GM12878 (cell line): ENCODE results near the gene RAB11A. TPM values are rescaled to one million over a fixed set of nuclear protein-coding genes. Genes with fewer than 3 reads are reported as not detected.
"Not testable (repeated sequence)": the region's sequence is repeated elsewhere in the genome, so short reads cannot be mapped to it uniquely, and the experiment has no call there.

Experiments
- ATAC-seq: fragments of 200-7000 bp; cut with Tn5 transposase; 3 replicates; pipeline ENCODE4 v1.9.1; 2020; ENCODE audit warnings: mild to moderate bottlenecking, moderate library complexity
- BruUV-seq: library from RNA; stranded (reverse); fragments of 400-500 nt; replicated peaks from 2 replicates; lab custom pipeline; 2021; lab: Mats Ljungman, UMichigan
- CTCF ChIA-PET: fragments of 300-600 bp; sonication (Branson Sonifier 250); formaldehyde crosslinking; extraction: SDS; loops from one replicate; lab custom pipeline; 2021; ENCODE audit warnings: inconsistent platforms; lab: Yijun Ruan, JAX
- POLR2A ChIA-PET: fragments of 350-600 bp; formaldehyde crosslinking; extraction: SDS; loops from one replicate; lab custom pipeline; 2021; ENCODE audit warnings: inconsistent platforms; lab: Charles Lee
- RAD21 ChIA-PET: fragments of 300-600 bp; sonication (Branson Sonifier 250); formaldehyde crosslinking; loops from one replicate; lab custom pipeline; 2023; ENCODE audit warnings: antibody characterized with exemption; ENCODE audit not compliant: unreplicated experiment; lab: Charles Lee
- SMC1A ChIA-PET: fragments of 300-600 bp; sonication (Branson Sonifier 250); formaldehyde crosslinking; loops from one replicate; lab custom pipeline; 2023; ENCODE audit not compliant: unreplicated experiment, uncharacterized antibody; lab: Charles Lee
- DNase-seq: peaks from one replicate; pipeline ENCODE4 v3.0.0-alpha.2; 2011; ENCODE audit warnings: low read depth, low spot score
- FAIRE-seq: peaks from 3 replicates; lab custom pipeline; 2011; peaks lifted over from hg19 to GRCh38; lab: Jason Lieb, UNC
- H2AFZ ChIP-seq: 2 replicates; pipeline ENCODE4 v1.6.0; 2011; ENCODE audit warnings: low read depth, low read length, control low read depth; ENCODE audit not compliant: control insufficient read depth
- H3K27ac ChIP-seq: 2 replicates; pipeline ENCODE4 v1.5.1; 2011; ENCODE audit warnings: control low read depth; ENCODE audit not compliant: control insufficient read depth, insufficient read depth
- H3K27me3 ChIP-seq, 2 experiments: replicated peaks in 1 of 2; 2 replicates each; pipeline versions ENCODE4 v1.6.0 to v1.6.1; 2011; ENCODE audit warnings: low read length in 1 of 2; ENCODE audit not compliant: control insufficient read depth in 2 of 2, insufficient read depth in 2 of 2
- H3K36me3 ChIP-seq, 2 experiments: 2 replicates each; pipeline ENCODE4 v1.5.1; 2011; ENCODE audit warnings: low read length in 1 of 2; ENCODE audit not compliant: control insufficient read depth in 2 of 2, insufficient read depth in 2 of 2
- H3K4me1 ChIP-seq: 2 replicates; pipeline ENCODE4 v1.6.1; 2011; ENCODE audit warnings: mild to moderate bottlenecking, low read length, moderate library complexity, mixed read lengths; ENCODE audit not compliant: control insufficient read depth, insufficient read depth
- H3K4me2 ChIP-seq: 2 replicates; pipeline ENCODE4 v1.6.0; 2011; ENCODE audit warnings: control low read depth; ENCODE audit not compliant: control insufficient read depth, insufficient read depth
- H3K4me3 ChIP-seq: fragments of 200-600 bp; sonication (generic); 2 replicates; pipeline ENCODE4 v1.5.1; 2016
- H3K79me2 ChIP-seq: 2 replicates; pipeline ENCODE4 v1.6.0; 2011; ENCODE audit warnings: low read length; ENCODE audit not compliant: control insufficient read depth, insufficient read depth
- H3K9ac ChIP-seq: 2 replicates; pipeline ENCODE4 v1.8.0; 2011; ENCODE audit warnings: low read length, control low read depth, mixed read lengths; ENCODE audit not compliant: control insufficient read depth, insufficient read depth
- H3K9me3 ChIP-seq: replicated peaks from 3 replicates; pipeline ENCODE4 v1.5.1; 2011; ENCODE audit warnings: mild to moderate bottlenecking, low read length; ENCODE audit not compliant: control insufficient read depth, insufficient read depth
- H4K20me1 ChIP-seq: 2 replicates; pipeline ENCODE4 v1.6.0; 2011; ENCODE audit not compliant: control insufficient read depth, insufficient read depth
- E4F1 ChIP-seq: fragments of 450-650 bp; IDR thresholded peaks from 2 replicates; pipeline ENCODE4 v1.6.1; 2018; ENCODE audit warnings: borderline replicate concordance, mild to moderate bottlenecking; ENCODE audit not compliant: partially characterized antibody
- PML ChIP-seq: IDR thresholded peaks from 2 replicates; pipeline ENCODE4 v1.6.1; 2012; ENCODE audit warnings: low read length, inconsistent platforms
- RELB ChIP-seq: fragments of 450-650 bp; IDR thresholded peaks from 2 replicates; pipeline ENCODE4 v1.6.1; 2017; ENCODE audit warnings: low read depth, mild to moderate bottlenecking, moderate library complexity
- TCF7 ChIP-seq: IDR thresholded peaks from 2 replicates; pipeline ENCODE4 v1.6.1; 2014; ENCODE audit warnings: antibody characterized with exemption, borderline replicate concordance
- WGBS: methylation state at CpG from one replicate; pipeline ENCODE4 v1.1.6; 2016; ENCODE audit warnings: low lambda C conversion rate; ENCODE audit not compliant: insufficient replicate concordance, insufficient coverage; ENCODE audit errors: missing lambda C conversion rate; 5-methylcytosine and 5-hydroxymethylcytosine counted together
- in situ Hi-C: fragments of 300-500 bp; cut with MboI; formaldehyde crosslinking; loops from 9 replicates; pipeline ENCODE4 v1.14.3; 2018; ENCODE audit warnings: mixed read lengths
- intact Hi-C: fragments of 100-400 bp; cut with micrococcal nuclease; formaldehyde crosslinking; loops from one replicate; pipeline ENCODE4 v1.14.2; 2022; ENCODE audit not compliant: unreplicated experiment
- polyA plus RNA-seq, 11 experiments: library from polyadenylated mRNA; depleted of rRNA in 4 of 11; unstranded in 6 of 11; stranded (reverse) in 5 of 11; fragments of >200 nt; fragmentation: Nextera tagmentation in 4 of 11; fragmentation: Illumina TruSeq in 1 of 11; extraction: Ambion mirVana in 4 of 11; extraction: Trizol in 1 of 11; gene quantifications; 1 replicate in 1 of 11; 2 replicates in 10 of 11; pipeline versions ENCODE4 v1.2.1 to v1.2.3, GENCODE V29; 2011 to 2016; ENCODE audit warnings: inconsistent platforms in 2 of 11, missing spikeins in 2 of 11, low read depth in 1 of 11
- total RNA-seq, 4 experiments: library from RNA; depleted of rRNA in 3 of 4; stranded (reverse); fragments of >200 nt in 3 of 4; fragmentation: Illumina TruSeq in 1 of 4; extraction: Trizol in 1 of 4; gene quantifications; 2 replicates each; pipeline versions ENCODE4 v1.2.1 to v1.2.3, GENCODE V29; 2013 to 2021

Gene RAB11A
- total and polyA plus RNA-seq, 10 of the 15 experiments (the other 5 are each of a cell fraction or from before 2014, with no cell fraction given), result 128 to 387 (median 224) TPM

- TF ChIP-seq RELB (no peak), TCF7 (no peak), PML (no peak), E4F1 (no peak)
Observed at GRCh38 chr15:65867244-65867643, 2.0 kb upstream of the RAB11A start (continued).

GRCh38 chr15:65867933-65868332, 1.4 kb upstream of the RAB11A start:
- H3K4me3 ChIP-seq, in situ Hi-C loops, H3K9ac ChIP-seq: not testable (repeated sequence)

More at GRCh38 chr15:65867933-65868332, 1.4 kb upstream of the RAB11A start:
- H3K27ac ChIP-seq, DNase-seq, H2AFZ ChIP-seq, ATAC-seq, H4K20me1 ChIP-seq, H3K36me3 ChIP-seq, H3K4me2 ChIP-seq, H3K4me1 ChIP-seq, BruUV-seq, FAIRE-seq, intact Hi-C loops, H3K27me3 ChIP-seq, H3K9me3 ChIP-seq: not testable (repeated sequence)
- H3K79me2 ChIP-seq, result peaks cover 35% of the 10 kb centered on the region
- ChIA-PET SMC1A (interaction anchor here (0.7 to 1.2 kb wide), 3 partner anchors 10 to 228 kb away, joined by 3 to 4 read pairs (median 3); no protein-coding TSS in a partner anchor), CTCF (interaction anchor here (0.6 to 5.4 kb wide), 6 partner anchors 10 to 631 kb away, joined by 3 to 38 read pairs (median 3); no protein-coding TSS in a partner anchor), RAD21 (interaction anchor here (2.3 to 4.0 kb wide), 2 partner anchors 53 to 257 kb away, joined by 7 to 34 read pairs; partner anchors contain the start of gene INTS14), POLR2A (interaction anchor here (1.5 to 2.9 kb wide), 2 partner anchors 26 to 50 kb away, joined by 3 to 19 read pairs; no protein-coding TSS in a partner anchor)
- WGBS, result 90% methylated on average over 6 of the region's 6 CpGs
